Tibial nerve (tissue), 4 donors: Measurements from ENCODE around the gene DES. TPM values are rescaled to one million over a fixed set of nuclear protein-coding genes. Genes with fewer than 3 reads are reported as not detected.

Experiments
- DNase-seq, 2 donors: peaks; one replicate each; pipeline ENCODE4 v3.0.0-alpha.2; 2019; ENCODE audit warnings: low spot score in 2 of 2
- H3K27ac ChIP-seq, 4 donors: fragments of 200-600 bp; sonication (generic) in 3 of 4; one replicate each; pipeline ENCODE4 v1.5.1; 2017 to 2019; ENCODE audit warnings: mild to moderate bottlenecking in 1 of 4
- H3K27me3 ChIP-seq, 2 donors: fragments of 200-600 bp; sonication (generic) in 1 of 2; one replicate each; pipeline versions ENCODE4 v1.5.1 to v1.6.0; 2017 to 2019
- H3K36me3 ChIP-seq, 3 donors: fragments of 200-600 bp; sonication (generic); one replicate each; pipeline ENCODE4 v1.5.1; 2018 to 2019
- H3K4me1 ChIP-seq, 4 donors: fragments of 200-600 bp; sonication (generic) in 3 of 4; one replicate each; pipeline ENCODE4 v1.5.1; 2017 to 2019
- H3K4me3 ChIP-seq, 4 donors: fragments of 200-600 bp; sonication (generic) in 3 of 4; one replicate each; pipeline ENCODE4 v1.5.1; 2017 to 2019; ENCODE audit warnings: mild to moderate bottlenecking in 1 of 4, moderate library complexity in 1 of 4
- H3K9me3 ChIP-seq, 4 donors: fragments of 200-600 bp; sonication (generic) in 3 of 4; one replicate each; pipeline ENCODE4 v1.5.1; 2017 to 2019
- CTCF ChIP-seq, 5 experiments: fragments of 200-600 bp in 3 of 5; fragments of 450-650 bp in 2 of 5; sonication (generic) in 3 of 5; IDR thresholded peaks; one replicate each; pipeline ENCODE4 v1.5.1; 2016 to 2019; ENCODE audit warnings: antibody characterized with exemption in 5 of 5, mild to moderate bottlenecking in 3 of 5, moderate library complexity in 2 of 5
- EP300 ChIP-seq, 2 donors: sonication (generic); formaldehyde crosslinking; IDR thresholded peaks; one replicate each; pipeline ENCODE4 v1.6.1; 2017; ENCODE audit warnings: antibody characterized with exemption in 2 of 2, mild to moderate bottlenecking in 1 of 2
- POLR2A ChIP-seq, 2 donors: fragments of 450-650 bp; IDR thresholded peaks; one replicate each; pipeline ENCODE4 v1.6.1; 2017; ENCODE audit warnings: antibody characterized with exemption in 2 of 2, mild to moderate bottlenecking in 2 of 2, moderate library complexity in 2 of 2
- WGBS, 2 donors: methylation state at CpG; one replicate each; pipeline ENCODE4 v1.1.5; 2018; 5-methylcytosine and 5-hydroxymethylcytosine counted together
- total RNA-seq, 4 donors: library from RNA; depleted of rRNA; stranded (reverse); fragments of >200 nt; gene quantifications; one replicate each; pipeline ENCODE4 v1.1.0, GENCODE V29; 2016

The DES gene
- total RNA-seq, 4 donors from 2014 or later, result 20.7 to 50.4 (median 25.0) TPM

DNA sequence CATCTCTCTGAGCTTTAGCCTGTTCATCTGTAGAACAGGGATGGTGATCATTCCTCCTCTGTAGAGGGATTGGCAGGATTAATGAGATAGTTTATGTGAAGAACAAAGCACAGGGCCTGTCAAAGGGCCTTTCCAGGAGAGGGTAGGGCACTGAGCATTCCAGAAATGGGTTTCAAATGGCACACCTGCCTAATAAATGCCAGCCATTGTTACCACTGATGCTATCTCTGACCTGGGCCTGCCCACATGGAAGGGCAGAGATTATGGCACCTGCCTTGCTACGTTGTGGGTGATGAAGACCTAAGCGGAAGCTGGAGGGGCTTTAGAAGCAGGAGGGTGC, 49.5 kb downstream of the DES start:
- no peak for DNase-seq
- no peaks in the 10 kb centered on the region for H3K27me3 ChIP-seq
- no peak overlapping the region for H3K4me3 ChIP-seq
- TF ChIP-seq CTCF (IDR thresholded peaks at IDR 0.05) (no peak), POLR2A (IDR thresholded peaks at IDR 0.05) (no peak), EP300 (IDR thresholded peaks at IDR 0.05) (no peak)
- no peaks in the 10 kb centered on the region for H3K36me3 ChIP-seq
- H3K9me3 ChIP-seq, result no peaks in the 10 kb centered on the region
- no peaks in the 10 kb centered on the region for H3K4me1 ChIP-seq
- WGBS, 2 donors, result 92 to 96% methylated on average over 2 of the region's 2 CpGs
- no peak overlapping the region for H3K27ac ChIP-seq

GRCh38 chr2:219468410-219469185, 50.4 kb downstream of the DES start:
- 92 to 93% methylated on average over 13 to 17 of the region's 23 CpGs for WGBS, 2 donors
- Histone ChIP-seq H3K36me3 (no peaks in the 10 kb centered on the region), H3K27me3 (no peaks in the 10 kb centered on the region), H3K4me1 (no peaks in the 10 kb centered on the region), H3K27ac (no peak overlapping the region), H3K4me3 (no peak overlapping the region), H3K9me3 (no peaks in the 10 kb centered on the region)
- no peak for DNase-seq
- TF ChIP-seq EP300 (IDR thresholded peaks at IDR 0.05) (no peak), POLR2A (IDR thresholded peaks at IDR 0.05) (no peak), CTCF (IDR thresholded peaks at IDR 0.05) (no peak)

DNA sequence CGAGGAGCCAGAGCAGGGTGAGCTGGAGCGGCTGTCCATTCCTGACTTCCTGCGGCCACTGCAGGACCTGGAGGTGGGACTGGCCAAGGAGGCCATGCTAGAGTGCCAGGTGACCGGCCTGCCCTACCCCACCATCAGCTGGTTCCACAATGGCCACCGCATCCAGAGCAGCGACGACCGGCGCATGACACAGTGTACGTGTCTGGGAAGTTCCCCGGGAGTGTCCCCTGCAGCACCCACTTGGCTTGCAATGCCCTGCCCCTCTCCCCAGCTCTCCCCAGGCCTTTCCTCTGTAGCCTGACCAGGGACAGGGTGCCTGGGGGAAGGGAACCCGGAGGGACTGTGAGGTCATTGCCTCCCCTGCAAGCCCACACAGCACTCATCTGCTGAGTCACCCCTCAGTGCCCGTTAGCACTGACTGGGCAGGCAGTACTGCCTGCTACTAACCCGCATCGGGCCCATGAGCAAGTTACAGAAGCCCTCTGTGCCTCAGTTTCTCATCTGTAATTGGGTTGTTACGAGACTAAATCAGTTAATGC, 51.1 kb downstream of the DES start:
- no peak overlapping the region for H3K4me3 ChIP-seq
- no peaks in the 10 kb centered on the region for H3K4me1 ChIP-seq
- H3K36me3 ChIP-seq, result no peaks in the 10 kb centered on the region
- no peak overlapping the region for H3K27ac ChIP-seq
- H3K9me3 ChIP-seq, result no peaks in the 10 kb centered on the region
- 78 to 81% methylated on average over 9 to 15 of the region's 16 CpGs for WGBS, 2 donors
- no peak for DNase-seq
- H3K27me3 ChIP-seq, result no peaks in the 10 kb centered on the region
- TF ChIP-seq CTCF (IDR thresholded peaks at IDR 0.05) (no peak), POLR2A (IDR thresholded peaks at IDR 0.05) (no peak), EP300 (IDR thresholded peaks at IDR 0.05) (no peak)

- WGBS, 2 donors, result 72 to 84% methylated on average over 4 of the region's 4 CpGs
- Histone ChIP-seq H3K4me1 (no peaks in the 10 kb centered on the region), H3K9me3 (no peaks in the 10 kb centered on the region), H3K4me3 (no peak overlapping the region), H3K36me3 (no peaks in the 10 kb centered on the region), H3K27me3 (no peaks in the 10 kb centered on the region), H3K27ac (no peak overlapping the region)
- DNase-seq, result no peak
- TF ChIP-seq EP300 (IDR thresholded peaks at IDR 0.05) (no peak), CTCF (IDR thresholded peaks at IDR 0.05) (no peak), POLR2A (IDR thresholded peaks at IDR 0.05) (no peak)
These were observed 52.3 kb downstream of the DES start for GRCh38 chr2:219470429-219470828.

DNA sequence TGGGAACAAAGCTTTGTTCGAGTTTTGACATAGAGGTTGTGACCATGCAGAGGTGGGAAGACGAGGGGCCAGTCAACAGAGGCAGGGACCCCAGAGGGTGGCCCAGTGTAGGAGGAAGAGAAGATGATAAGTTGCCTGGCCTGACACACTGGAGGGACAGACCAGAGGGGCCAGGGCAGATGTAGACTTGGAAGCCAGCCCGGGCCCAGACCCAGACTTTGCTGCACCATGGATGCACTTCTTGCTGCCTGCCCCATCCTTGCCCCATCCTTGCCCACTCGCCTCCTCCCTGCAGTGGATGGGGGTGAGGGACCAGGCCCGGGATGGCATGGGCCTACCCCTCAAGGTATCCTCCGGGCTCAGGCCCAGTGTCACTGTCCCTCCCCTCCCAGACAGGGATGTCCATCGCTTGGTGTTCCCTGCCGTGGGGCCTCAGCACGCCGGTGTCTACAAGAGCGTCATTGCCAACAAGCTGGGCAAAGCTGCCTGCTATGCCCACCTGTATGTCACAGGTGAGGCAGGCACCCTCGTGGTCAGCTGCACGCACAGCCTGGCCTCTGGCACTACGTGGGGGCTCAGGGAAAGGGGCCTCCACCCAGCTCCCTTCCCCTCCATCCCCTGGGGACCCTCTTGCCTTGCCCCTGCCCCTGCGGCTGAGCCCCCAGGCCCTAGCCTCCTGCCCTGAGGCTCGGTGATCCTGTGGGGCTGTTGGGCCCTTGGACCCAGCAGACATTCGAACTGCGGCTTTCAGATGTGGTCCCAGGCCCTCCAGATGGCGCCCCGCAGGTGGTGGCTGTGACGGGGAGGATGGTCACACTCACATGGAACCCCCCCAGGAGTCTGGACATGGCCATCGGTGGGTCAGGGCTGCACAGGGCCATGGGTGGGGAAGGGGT, 53.5 kb downstream of the DES start:
- no peak for DNase-seq
- H3K36me3 ChIP-seq, result no peaks in the 10 kb centered on the region
- H3K27ac ChIP-seq, result no peak overlapping the region
- no peaks in the 10 kb centered on the region for H3K27me3 ChIP-seq
- TF ChIP-seq EP300 (IDR thresholded peaks at IDR 0.05) (no peak), POLR2A (IDR thresholded peaks at IDR 0.05) (no peak), CTCF (IDR thresholded peaks at IDR 0.05) (no peak)
- H3K9me3 ChIP-seq, result no peaks in the 10 kb centered on the region
- WGBS, 2 donors, result 84 to 85% methylated on average over 16 to 20 of the region's 22 CpGs
- peaks cover 0 to 5% (median 0%) of the 10 kb centered on the region in 4 donors for H3K4me1 ChIP-seq
- H3K4me3 ChIP-seq, result no peak overlapping the region
